Body of pancreas (tissue), 4 donors: Measurements from ENCODE around the gene FAM135A.

Experiments
- CTCF ChIP-seq, 7 experiments: fragments of 450-650 bp in 4 of 7; fragments of 200-600 bp in 3 of 7; sonication (generic) in 3 of 7; IDR thresholded peaks; one replicate each; pipeline ENCODE4 v1.5.1; 2016 to 2019; ENCODE audit warnings: antibody characterized with exemption in 7 of 7
- POLR2A ChIP-seq, 3 donors: fragments of 450-650 bp; IDR thresholded peaks; one replicate each; pipeline ENCODE4 v1.6.1; 2016; ENCODE audit warnings: antibody characterized with exemption in 3 of 3, mild to moderate bottlenecking in 2 of 3

GRCh38 chr6:70547905-70548304 is 134.6 kb downstream of the FAM135A start:
- no peak for TF ChIP-seq CTCF (IDR thresholded peaks at IDR 0.05)
- TF ChIP-seq POLR2A (IDR thresholded peaks at IDR 0.05) = no peak
